HG03108 (cell line): ENCODE measurements around the gene TCF3.
"Not testable (repeated sequence)": the region's sequence is repeated elsewhere in the genome, so short reads cannot be mapped to it uniquely, and the experiment has no call there.

ENCODE experiments used
- ATAC-seq: cut with Tn5 transposase; IDR thresholded peaks from one replicate; pipeline ENCODE4 v1.9.1; 2021; ENCODE audit warnings: moderate library complexity; ENCODE audit not compliant: unreplicated experiment

The TCF3 gene

DNA sequence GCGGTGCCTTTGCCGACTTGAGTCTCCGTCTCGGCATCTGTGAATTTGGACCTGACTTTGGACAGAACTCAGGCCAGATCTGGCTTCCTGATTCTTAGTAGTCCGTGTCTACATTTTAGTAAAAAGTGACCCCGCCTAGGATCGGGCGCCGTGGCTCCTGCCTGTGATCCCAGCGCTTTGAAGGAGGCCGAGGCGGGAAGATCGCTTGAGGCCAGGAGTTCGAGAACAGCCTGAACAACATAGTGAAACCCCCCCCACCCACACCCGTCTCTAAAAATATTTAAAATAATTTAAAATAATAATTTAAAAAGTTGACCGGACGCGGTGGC, 849 bp upstream of the TCF3 start:
- no peak for ATAC-seq

DNA sequence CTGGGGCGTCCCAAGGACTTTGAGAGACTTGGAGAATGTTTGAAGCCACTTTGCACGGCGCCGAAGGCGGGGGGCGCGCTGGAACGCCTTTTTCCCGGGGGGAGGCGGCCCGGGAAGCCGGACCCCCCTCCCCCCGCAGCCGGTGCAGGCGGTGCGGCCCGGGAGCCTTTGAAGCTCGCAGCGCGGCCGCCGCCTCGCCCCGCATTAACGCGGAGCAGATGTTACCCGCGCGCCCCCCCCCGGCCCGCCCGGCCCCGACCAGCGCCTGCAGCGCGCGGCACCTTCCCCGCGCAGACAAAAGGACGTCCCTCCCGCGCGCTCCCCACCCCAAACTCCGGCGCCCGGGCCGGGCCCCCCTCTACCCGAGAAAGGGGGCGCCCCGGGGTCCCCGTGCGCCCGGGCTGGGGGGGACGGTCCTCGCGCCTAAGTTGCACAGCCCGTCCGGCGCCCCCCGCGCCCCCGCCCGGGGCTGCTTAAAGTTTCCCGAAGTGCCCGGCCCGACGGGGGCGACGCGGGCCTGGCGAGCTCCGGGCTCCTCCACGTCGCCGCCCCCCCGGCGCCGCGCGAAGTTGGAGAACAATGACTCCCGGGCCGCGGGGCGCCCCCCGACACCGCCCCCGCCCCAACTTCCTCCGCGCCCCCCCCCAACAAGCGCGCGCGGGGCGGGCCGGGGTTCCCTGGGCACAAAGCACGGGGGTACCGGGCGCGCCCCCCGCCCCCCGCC, 685 bp downstream of the TCF3 start:
- no peak for ATAC-seq

DNA sequence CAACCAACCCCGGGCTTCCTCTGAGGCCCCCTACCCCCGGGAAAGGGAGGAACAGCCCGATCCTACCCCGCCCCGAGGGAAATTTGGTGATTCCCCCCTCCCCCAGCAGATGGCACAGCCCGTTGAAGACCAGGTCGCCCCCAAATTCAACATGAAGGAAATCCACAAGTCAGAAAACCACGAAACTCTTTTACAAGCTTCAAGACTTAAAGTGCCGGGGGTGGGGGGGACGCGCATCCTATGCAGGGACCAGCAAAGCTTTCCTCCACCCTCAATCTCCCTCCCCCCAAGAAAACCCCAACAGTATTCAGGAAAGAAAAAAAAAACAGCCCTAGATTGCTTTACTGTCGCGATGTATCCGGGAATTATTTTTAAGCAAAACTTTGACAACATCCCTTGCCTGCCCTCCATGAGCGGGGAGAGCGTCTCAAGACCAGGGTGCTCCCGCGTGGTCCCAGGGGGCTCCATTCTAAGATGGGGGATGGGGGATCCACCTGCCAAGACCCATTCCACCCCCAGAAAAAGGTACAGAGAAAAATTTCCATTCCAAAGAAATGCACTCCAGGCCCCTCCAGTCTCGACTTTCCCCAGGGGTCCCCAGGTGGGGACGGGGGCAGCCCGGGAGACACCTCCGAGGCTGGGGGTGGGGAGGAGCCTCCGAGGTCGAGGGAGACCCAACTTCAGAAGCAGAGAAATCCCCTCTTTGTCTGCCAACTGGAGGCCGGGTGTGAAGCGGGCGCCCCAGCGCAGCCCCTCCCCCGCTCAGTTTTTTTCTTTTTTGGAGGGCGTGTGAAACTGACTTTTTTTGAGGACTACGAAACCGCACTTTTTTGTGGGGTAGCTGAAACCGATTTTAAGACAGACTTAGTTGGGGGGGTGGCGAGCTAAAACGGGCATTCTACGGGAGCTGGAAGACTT, 1.5 kb downstream of the TCF3 start:
- no peak for ATAC-seq

DNA sequence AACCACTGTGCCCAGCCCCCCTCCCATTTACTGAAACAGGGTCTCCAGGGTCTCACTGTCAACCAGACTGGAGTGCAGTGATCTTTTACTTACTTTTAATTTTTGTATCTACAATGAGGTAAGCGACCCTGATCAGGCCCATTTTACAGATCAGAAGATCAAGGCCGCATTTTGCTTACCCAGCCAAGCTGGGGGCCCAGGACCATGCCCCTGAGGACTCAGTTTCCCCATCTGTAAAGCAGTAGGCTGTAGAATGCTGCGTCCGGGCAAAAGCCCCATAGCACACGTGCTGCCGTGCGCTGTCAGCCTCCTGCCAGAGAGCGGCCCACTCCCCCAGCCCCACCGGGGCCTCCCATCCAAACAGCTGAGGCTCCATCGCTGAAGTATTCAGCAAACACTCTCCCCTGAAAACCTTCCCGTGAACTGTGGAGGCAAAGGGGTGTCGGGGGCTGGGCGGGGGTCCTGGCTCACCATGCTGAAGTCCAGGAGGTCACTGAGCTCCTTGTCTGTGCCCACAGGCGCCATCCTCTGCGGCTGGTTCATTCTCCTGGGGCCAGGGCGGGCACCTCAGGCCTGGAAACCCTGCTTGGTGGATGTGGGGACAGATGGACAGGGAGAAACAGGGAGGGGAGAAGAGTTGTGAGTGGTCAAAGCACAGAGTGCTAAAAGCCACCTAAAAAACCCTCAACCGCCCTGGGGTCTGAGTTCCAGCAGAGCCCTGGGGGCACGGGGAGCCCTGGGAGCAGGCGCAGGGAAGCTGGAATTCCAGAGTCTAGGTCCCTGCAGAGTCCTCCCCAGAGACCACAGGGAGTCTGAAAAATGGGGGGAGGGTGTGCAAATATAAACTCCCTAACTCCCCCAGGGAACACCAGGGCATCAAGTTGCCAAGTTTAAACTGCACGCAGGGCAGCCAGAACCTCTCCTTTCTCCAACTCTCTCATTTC, 2.4 kb downstream of the TCF3 start:
- no peak for ATAC-seq

DNA sequence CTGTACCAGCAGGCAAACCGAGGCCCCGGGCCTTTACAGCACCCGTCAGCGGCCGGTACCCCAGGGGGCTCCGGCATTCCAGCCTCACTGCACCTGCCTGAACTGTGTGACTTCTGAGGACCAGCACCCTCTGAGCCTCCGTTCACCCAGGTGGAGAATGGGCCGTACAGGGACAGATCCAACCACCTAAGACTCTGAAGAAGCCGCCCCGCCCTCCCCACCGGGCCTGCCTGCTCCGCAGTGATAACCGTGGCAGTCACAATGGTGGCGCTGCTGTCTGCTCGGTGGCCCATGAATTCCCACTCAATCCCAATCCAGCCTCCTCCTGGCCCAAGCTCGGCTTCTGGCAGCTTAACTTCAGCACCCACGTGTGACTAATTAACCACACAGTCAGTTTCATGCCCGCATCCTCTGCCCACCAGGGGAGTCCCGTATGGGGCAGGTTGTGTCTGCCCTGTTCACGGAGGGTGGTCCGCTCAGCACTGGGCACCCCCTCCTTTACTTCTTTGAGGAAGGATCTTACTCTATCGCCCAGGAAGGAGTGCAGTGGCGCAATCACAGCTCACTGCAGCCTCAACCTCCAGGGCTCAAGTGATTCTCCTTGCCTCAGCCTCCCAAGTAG, 3.4 kb downstream of the TCF3 start:
- peak; percentile 8 for ATAC-seq

DNA sequence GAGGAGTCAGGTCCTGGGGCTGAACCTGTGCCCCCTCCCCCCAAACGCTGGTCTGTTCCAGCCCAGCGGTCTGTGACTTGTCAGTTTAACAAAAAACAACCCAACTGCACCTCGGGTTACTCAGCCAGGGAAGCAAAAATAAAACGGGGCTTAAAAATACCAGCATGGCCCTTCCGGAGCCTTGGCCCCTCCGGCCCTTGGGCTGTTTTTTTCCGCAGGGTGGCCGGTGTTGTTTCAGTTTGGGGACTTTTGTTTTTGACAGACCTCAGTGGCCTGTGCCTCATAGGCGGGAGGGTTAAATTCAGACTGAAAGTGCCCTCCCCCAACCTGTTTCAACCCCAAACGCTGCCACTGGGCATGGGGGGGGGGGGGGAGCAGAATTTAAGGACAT, 4.0 kb downstream of the TCF3 start:
- peak; percentile 28 for ATAC-seq

DNA sequence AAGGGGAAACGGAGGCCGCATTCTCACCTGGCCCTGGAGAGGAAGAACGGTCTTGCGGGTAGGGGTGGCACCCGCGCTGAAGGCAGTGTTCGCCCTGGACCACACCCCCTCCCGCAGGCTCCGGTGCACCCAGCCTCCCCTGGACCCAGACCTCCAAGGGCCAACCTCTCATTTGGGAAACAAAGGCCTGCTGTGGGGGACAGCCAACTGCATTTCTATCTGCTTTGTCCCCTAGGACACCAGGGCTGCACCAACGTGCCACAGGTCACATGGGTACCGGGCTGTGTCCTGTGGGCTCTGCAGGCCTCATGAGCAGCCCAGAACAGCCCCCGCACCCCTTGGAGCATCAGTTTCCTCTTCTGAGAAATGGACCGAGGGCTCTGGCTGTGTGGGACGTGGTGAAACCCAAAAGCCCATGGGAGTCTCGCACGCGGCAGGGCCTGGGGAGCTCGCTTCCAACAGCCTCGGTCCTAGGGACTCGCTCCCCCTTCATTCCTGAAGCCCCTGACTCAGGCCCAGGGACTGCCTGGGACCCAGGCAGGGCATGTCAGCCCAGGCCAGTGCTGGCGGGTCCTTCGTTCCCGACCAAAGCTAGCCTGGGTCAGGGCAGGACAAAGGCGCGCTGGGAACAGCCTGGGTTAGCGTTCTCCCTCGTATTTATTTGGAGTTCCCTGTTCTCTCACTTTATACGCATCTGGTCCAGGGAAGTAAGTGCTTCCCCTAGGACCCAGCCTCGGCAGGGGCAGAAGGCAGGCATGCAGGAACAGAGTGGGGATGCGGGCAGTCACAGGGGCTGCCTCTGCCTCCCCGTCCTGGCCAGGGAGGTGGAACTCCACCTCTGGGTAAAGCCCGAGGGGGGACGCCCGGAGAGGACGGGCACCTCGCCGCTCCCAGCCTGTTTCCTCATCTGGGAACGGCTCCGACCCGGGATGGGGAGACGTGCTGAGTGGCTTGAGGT, 4.6 kb downstream of the TCF3 start:
- no peak for ATAC-seq

DNA sequence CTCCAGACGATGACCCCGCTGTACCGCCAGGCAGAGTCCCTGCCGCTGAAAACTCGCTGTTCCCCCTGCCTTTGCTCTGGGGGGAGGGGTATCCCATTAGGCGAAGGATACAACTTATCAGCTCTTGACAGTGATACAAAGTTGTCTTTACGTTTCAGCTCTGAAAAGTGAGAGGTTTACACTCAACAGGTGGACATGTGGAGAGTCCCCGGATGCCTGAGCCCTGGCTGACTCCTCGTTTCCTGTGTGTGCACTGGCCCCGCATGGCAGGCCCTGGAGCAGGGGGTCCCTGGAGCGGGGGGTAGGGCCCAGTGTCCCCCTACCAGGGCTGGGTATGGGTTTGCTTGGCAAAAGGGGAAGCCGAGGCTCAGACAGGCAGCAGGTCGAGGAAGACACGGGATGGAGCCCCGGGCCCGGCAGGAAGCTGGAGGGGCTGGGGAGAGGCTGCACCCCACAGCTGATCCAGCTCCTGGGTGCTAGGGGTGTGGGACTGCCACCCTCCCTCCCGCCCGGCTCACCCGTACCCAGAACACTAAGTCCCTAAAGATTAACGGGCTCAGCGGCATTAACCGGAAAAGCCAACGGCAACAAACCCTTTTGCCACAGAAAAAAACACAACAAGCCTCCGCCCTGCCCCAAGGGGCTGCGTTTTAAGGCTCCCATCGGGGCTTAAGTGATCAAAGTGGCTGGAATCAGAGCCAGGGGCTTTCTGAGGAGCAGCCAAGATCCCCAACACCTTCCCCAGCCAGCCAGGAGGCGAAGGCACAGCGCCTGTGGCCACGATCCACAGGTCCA, 5.6 kb downstream of the TCF3 start:
- no peak for ATAC-seq

DNA sequence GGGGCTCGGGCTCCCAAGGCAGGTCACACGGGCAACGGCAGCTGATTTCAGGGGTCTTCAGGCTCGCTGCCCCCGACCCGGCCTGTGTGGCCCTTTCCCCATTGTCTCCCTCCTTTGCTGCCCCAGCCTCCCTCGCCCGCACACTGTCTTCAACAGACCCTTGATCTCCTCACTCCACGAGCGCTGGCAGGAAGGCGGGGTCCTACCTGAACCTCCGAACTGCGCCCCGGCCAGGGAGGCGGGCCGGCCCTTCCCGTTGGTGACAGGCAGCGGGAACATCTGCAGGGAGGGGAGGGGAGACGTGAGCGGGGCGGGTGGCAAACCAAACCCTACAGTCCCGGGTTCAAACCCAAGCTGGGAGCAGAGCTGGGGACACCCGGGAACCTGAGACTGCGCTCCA, 6.3 kb downstream of the TCF3 start:
- no peak for ATAC-seq

DNA sequence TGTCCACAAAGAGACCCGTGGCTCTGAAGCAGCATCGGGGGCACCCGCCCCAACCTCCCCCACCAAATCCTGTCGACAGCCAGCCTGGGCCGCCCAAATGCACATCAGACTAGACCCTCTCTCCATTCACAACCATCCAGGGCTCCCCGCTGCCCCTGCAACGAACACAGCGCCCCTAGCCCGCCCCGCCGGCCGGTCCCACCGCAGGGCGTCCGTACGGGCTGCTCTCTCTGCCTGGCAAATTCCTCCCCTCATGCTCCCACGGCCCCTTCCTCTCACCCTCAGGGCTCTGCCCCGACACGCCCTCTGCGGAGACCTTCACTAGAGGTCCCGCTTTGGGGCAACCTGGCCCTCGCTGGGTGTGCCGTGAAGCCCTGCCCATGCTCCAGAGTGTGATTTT, 7.1 kb downstream of the TCF3 start:
- no peak for ATAC-seq

DNA sequence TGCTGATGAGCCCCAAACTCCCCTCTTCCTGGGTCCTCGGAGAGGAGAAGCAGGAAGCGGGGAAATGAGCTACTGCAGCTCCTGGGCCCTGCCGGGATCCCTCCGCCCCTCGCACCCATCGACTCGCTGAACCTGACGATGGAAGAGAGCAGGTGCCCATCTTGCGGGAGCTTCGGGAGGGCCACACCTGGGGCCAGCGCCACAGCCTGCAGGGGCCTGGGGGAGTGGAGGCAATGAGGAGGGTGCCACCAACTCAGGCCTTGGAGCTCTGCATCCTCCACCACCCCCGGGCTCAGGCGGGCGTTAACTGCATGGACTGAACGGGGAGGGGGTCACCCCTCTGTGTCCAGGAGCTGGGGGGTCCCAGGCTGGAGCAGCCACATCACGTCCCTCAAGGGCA, 8.3 kb downstream of the TCF3 start:
- no peak for ATAC-seq

DNA sequence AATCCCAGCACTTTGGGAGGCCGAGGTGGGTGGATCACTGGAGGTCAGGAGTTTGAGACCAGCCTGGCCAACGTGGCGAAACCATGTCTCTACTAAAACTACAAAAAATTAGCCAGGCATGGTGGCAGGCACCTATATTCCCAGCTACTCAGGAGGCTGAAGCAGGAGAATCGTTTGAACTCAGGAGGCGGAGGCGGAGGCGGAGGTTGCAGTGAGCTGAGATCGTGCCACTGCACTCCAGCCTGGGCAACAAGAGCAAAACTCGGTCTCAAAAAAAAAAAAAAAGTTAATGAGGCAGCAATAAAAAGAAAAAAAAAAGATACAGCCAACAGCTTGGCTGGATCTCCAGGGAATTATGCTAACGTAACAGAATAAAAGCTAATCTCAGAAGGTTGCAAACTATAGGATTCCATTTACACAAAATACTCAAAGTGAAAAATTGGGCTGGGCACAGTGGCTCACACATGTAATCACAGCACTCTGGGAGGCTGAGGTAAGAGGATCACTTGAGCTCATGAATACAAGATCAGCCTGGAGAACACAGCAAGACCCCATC, 11.4 kb downstream of the TCF3 start:
- ATAC-seq: not testable (repeated sequence)

DNA sequence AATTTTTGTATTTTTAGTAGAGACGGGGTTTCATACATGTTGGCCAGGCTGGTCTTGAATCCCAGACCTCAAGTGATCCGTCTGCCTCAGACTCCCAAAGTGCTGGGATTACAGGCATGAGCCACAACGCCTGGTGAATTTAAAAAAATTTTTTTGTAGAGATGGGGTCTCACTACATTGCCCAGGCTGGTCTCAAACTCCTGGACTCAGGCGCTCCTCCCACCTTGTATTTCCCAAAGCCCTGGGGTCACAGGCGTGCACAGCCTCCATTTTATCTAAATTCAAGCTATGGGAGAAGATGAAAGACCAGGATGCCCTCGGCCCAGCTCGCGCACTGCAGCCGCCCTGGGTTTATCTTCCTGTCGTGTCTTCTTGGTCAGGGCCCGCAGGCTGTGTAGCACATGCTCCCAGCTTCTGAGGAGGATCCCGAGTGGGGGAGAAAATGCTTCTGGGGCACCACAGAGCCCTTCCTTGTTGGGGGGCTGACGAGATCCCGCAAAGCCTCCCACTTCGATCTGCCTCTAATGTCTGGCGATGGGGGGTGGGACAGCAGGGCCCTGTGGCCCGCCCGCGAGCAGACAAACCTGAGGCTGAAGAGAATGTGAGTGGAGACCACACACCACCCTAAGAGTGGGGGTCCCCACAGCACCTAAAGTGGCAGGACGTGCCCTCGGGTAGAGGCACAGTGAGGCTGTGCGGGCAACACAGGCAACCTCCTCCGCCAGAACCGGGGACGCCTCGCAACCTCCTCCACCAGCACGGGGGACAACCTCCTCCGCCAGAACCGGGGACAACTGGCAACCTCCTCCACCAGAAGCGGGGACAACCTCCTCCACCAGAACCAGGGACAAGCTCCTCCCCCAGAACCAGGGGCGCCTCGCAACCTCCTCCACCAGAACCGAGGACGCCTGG, 15.8 kb downstream of the TCF3 start:
- ATAC-seq: no peak

DNA sequence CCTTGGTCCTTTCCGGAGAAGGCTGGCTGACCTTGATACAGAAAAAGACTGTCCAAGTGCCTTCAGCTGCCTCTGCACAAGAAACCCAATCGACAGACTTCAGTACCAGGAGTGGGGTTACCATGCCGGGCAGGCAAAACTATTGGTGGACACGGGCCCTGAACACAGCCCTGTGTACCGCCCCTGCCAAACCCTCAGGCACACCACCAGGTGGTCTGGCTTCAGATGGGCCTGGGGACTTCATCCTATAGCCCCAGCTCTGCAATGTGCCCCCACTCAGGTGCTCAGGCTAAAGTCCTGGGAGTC, 17.5 kb downstream of the TCF3 start:
- ATAC-seq: no peak

DNA sequence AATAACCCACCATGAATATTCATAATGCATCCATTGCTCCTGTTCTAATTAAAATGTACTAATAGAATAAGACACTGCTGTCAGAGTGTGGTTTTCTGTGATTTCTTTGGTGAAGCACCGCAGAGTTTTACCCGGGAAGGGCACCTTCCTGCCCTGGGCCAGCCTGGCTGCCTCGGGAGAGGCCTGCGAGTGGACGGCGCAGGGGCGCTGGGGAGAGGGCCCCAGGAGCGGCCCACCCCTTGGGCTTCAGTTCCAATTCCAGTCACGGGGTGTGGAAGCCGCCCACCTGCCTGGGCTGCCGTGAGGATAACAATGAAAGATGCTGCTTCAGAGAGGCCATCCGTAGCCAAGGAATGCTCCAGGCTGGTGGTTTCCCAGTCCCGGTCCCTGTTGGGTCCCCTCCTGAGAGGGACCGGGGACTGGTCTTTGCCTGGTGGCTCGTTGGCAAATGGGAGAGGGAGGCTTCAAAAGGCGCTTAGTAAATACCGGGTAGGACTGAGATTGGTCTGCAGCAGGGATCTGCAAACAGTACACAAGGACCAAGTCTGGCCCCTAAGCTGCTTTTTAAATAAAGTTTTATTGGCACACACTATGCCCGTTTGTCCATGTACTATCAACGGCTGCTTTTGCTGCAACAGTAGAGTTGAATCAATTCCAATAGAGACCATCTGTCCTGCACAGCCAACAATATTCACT, 18.0 kb downstream of the TCF3 start:
- no peak for ATAC-seq

DNA sequence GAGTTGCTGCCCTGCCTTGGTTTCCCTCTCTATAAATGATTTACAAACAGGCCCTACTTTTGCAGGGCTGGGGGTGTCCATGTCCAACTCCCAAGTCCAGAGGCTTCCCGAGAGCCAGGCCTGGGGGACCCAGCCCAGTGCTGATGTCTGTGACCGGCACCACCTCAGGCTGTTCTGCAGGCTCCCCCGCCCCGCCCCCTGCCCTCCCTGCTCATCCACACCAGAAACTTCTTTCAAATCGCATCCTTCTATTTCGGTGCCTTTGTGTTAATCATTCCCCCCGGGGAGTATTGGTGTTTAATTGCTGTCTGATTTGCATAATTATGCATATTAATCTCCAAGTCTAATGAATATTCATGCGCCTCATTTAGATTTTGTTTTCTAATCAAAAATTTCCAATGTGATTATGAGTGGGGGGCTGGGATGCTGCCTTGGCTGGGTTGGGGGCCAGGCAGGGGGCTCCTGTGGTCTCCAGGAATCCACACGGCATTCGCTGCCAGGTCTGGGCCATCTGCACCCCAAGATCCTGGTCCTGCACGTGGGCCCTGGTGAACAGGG, 19.1 kb downstream of the TCF3 start:
- no peak for ATAC-seq
